Right lobe of liver (tissue), 6 donors: ENCODE results near the gene IL22RA1. TPM values are rescaled to one million over a fixed set of nuclear protein-coding genes. Genes with fewer than 3 reads are reported as not detected.

Experiments
- ATAC-seq, 4 donors: fragments of 200-7000 bp; cut with Tn5 transposase; one replicate each; pipeline ENCODE4 v1.9.1; 2020; ENCODE audit warnings: mild to moderate bottlenecking in 4 of 4, moderate library complexity in 4 of 4
- DNase-seq, 3 donors: peaks; one replicate each; pipeline ENCODE4 v3.0.0-alpha.2; 2020
- H3K27ac ChIP-seq, 3 donors: fragments of 200-600 bp; one replicate each; pipeline ENCODE4 v1.8.0; 2022
- H3K27me3 ChIP-seq, 2 donors: fragments of 200-600 bp; one replicate each; pipeline ENCODE4 v1.8.0; 2022
- H3K36me3 ChIP-seq, 4 donors: fragments of 200-600 bp; sonication (generic) in 1 of 4; one replicate each; pipeline versions ENCODE4 v1.5.1 to v1.8.0; 2017 to 2022; ENCODE audit warnings: control low read depth in 1 of 4
- H3K4me1 ChIP-seq, 4 donors: fragments of 200-600 bp; sonication (generic) in 1 of 4; one replicate each; pipeline versions ENCODE4 v1.5.1 to v1.8.0; 2017 to 2022; ENCODE audit warnings: control low read depth in 1 of 4
- H3K4me3 ChIP-seq, 3 donors: fragments of 200-600 bp; one replicate each; pipeline ENCODE4 v1.8.0; 2022
- H3K9me3 ChIP-seq, 4 donors: fragments of 200-600 bp; sonication (generic) in 1 of 4; one replicate each; pipeline versions ENCODE4 v1.5.1 to v1.8.0; 2017 to 2022; ENCODE audit warnings: control low read depth in 1 of 4
- POLR2A ChIP-seq: fragments of 450-650 bp; IDR thresholded peaks from one replicate; pipeline ENCODE4 v1.6.1; 2017; ENCODE audit warnings: antibody characterized with exemption, mild to moderate bottlenecking
- WGBS: methylation state at CpG from one replicate; pipeline ENCODE4 v1.1.6; 2018; ENCODE audit warnings: low coverage, low lambda C conversion rate; ENCODE audit not compliant: insufficient coverage; ENCODE audit errors: missing lambda C conversion rate; 5-methylcytosine and 5-hydroxymethylcytosine counted together
- intact Hi-C, 2 donors: fragments of 100-400 bp; cut with DNase I; formaldehyde crosslinking; loops; one replicate each; pipeline versions ENCODE4 v1.11.2 to v1.14.1; 2022
- total RNA-seq, 6 experiments: library from RNA; depleted of rRNA in 2 of 6; stranded (reverse); fragments of >200 nt in 2 of 6; fragmentation: NEBNext Ultra II Directional in 3 of 6; extraction: Animal tissue kit (Norgen Biotek cat#: 25700) in 3 of 6; gene quantifications; one replicate each; pipeline versions ENCODE4 v1.1.0 to v1.2.4, GENCODE V29; 2016 to 2023
- TF ChIP-seq, protein P1 (sequence below), 4 donors: fragments of 200-600 bp in 3 of 4; fragments of 450-650 bp in 1 of 4; IDR thresholded peaks; one replicate each; pipeline versions ENCODE4 v1.5.1 to v1.8.0; 2016 to 2022; ENCODE audit warnings: antibody characterized with exemption in 4 of 4, mild to moderate bottlenecking in 2 of 4
- donor health status: DM: no; HTN: yes; CAD: no.
- donor health status: DM: no; HTN: no; CAD: no.
- donor health status: DM: no; HTN: no; CAD: no.
- donor health status: DM: no; HTN: yes; CAD: no.
- donor health status: DM: no; HTN: yes; CAD: no.

IL22RA1 gene
- total RNA-seq, 6 experiments from 2014 or later = 1.8 to 4.5 (median 2.8) TPM

DNA sequence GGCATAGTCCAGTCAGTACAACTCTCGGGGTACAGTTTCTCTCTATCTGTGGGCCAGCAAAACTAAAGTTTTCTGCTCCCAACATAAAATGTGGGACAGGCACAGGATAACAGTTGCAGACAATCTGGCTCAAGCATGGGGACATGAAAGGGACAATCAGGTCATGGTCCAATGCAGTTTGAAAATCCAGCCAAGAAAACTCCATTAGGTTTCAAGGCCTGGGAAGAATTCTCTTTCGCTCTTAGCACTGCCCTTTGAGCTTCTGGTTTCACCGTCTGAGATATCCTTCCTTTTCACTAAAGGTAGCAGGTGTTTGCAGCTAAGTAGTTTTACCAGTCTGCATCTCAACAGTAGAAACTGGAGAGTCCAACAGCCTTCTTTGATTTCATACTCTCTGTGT, 21.1 kb upstream of the IL22RA1 start:
- peaks cover 0 to 20% (median 0%) of the 10 kb centered on the region in 4 donors for H3K36me3 ChIP-seq
- 57% methylated on average over 3 of the region's 3 CpGs for WGBS
- TF ChIP-seq, protein P1, sequence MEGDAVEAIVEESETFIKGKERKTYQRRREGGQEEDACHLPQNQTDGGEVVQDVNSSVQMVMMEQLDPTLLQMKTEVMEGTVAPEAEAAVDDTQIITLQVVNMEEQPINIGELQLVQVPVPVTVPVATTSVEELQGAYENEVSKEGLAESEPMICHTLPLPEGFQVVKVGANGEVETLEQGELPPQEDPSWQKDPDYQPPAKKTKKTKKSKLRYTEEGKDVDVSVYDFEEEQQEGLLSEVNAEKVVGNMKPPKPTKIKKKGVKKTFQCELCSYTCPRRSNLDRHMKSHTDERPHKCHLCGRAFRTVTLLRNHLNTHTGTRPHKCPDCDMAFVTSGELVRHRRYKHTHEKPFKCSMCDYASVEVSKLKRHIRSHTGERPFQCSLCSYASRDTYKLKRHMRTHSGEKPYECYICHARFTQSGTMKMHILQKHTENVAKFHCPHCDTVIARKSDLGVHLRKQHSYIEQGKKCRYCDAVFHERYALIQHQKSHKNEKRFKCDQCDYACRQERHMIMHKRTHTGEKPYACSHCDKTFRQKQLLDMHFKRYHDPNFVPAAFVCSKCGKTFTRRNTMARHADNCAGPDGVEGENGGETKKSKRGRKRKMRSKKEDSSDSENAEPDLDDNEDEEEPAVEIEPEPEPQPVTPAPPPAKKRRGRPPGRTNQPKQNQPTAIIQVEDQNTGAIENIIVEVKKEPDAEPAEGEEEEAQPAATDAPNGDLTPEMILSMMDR (IDR thresholded peaks at IDR 0.05) = no peak
- TF ChIP-seq POLR2A = no peak
- peak in 1 of 4 donors; percentile 53 for ATAC-seq
- no peaks in the 10 kb centered on the region for H3K4me1 ChIP-seq
- no peaks in the 10 kb centered on the region for H3K9me3 ChIP-seq
- intact Hi-C loops = no loop called here
- no peaks in the 10 kb centered on the region for H3K27me3 ChIP-seq
- DNase-seq = peak in 1 of 3 donors; percentile 35
- no peak overlapping the region for H3K4me3 ChIP-seq
- H3K27ac ChIP-seq = no peak overlapping the region

DNA sequence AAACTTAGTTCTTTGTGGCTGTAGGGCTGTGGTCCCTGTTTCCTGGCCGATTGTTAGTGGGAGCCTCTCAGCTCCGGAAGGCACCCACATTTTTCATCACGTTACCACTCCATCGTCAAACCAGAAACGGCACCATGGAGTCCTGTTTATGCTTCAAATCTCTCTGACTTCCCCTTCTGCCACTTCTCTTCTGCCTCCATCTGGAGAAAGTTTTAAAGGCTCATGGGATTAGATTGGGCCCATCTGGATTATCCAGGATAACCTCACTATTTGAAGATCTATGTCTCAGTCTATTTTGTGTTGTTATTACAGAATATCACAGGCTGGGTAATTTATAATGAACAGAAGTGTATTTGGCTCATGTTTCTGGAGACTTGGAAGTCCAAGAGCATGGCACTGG, 19.3 kb upstream of the IL22RA1 start:
- no peaks in the 10 kb centered on the region for H3K4me1 ChIP-seq
- no peak for TF ChIP-seq POLR2A
- TF ChIP-seq, protein P1 (IDR thresholded peaks at IDR 0.05) = no peak
- no peaks in the 10 kb centered on the region for H3K9me3 ChIP-seq
- ATAC-seq (no peak), DNase-seq (no peak)
- no peak overlapping the region for H3K27ac ChIP-seq
- no peak overlapping the region for H3K4me3 ChIP-seq
- peaks cover 0 to 14% (median 0%) of the 10 kb centered on the region in 4 donors for H3K36me3 ChIP-seq
- intact Hi-C loops = no loop called here
- WGBS = 71% methylated on average over 5 of the region's 5 CpGs
- H3K27me3 ChIP-seq = no peaks in the 10 kb centered on the region

DNA sequence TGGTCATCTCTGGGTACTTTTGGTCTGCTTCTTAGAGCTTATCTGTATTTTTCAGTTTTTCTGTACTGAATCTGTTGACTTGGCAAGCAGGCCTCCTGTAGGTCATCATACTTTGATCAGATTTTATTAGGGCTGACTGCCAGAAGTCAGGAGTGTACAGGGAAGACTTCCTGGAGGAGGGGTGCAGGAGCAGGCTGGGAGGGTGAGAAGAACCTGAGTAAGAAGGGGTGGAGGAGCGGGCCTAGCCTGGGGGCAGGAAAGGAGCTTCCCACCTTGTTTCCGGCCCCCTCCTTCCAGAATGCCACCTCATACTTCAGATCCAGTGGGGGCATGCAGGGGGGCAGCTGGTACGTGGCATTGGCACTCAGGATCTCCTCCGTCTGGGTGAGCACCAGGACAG, 18.3 kb upstream of the IL22RA1 start:
- DNase-seq = peak in 1 of 3 donors; percentile 38
- intact Hi-C loops = no loop called here
- Histone ChIP-seq H3K27me3 (no peaks in the 10 kb centered on the region), H3K4me1 (no peaks in the 10 kb centered on the region), H3K36me3 (peaks cover 0 to 21% (median 0%) of the 10 kb centered on the region in 4 donors), H3K27ac (no peak overlapping the region), H3K4me3 (no peak overlapping the region), H3K9me3 (no peaks in the 10 kb centered on the region)
- no CpG with 5 or more reads among the region's 4 CpGs for WGBS
- no peak for TF ChIP-seq POLR2A
- TF ChIP-seq, protein P1 (IDR thresholded peaks at IDR 0.05) = no peak
- no peak for ATAC-seq

DNA sequence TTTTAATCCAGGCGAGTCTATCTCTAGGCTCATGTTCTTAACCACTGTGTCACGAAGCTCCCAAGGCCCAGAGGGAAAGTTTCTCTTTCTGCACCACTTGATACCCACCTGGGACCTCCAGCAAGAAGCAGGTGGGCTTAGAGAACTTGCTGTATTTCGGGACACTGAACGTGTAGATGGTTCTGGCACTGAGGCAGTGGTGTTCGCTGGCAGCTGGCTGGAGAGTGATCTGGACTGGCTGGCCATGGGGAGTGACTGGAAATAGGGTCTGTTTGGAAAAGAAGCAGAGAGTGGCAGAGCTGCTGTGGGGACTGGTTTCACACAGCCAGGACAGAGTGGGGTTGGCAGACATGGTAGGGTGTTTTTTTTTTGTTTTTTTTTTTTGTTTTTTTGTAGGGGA, 16.4 kb upstream of the IL22RA1 start:
- no peaks in the 10 kb centered on the region for H3K9me3 ChIP-seq
- no peak overlapping the region for H3K27ac ChIP-seq
- ATAC-seq = no peak
- WGBS = 88% methylated on average over 3 of the region's 5 CpGs
- H3K27me3 ChIP-seq = no peaks in the 10 kb centered on the region
- TF ChIP-seq, protein P1 (IDR thresholded peaks at IDR 0.05) = no peak
- no peak for TF ChIP-seq POLR2A
- no peak overlapping the region for H3K4me3 ChIP-seq
- peaks cover 0 to 12% (median 0%) of the 10 kb centered on the region in 4 donors for H3K4me1 ChIP-seq
- peak in 1 of 3 donors; percentile 23 for DNase-seq
- intact Hi-C loops = no loop called here
- peaks cover 0 to 21% (median 0%) of the 10 kb centered on the region in 4 donors for H3K36me3 ChIP-seq
